GM23248 (cell line): ENCODE results near the gene ZNF599.

ENCODE experiments used
- EZH2 ChIP-seq: fragments of 200-600 bp; sonication (generic); IDR thresholded peaks from 2 replicates; pipeline ENCODE4 v1.6.1; 2018; ENCODE audit warnings: antibody characterized with exemption, mild to moderate bottlenecking; ENCODE audit not compliant: insufficient read depth, poor library complexity, severe bottlenecking
- EZH2phosphoT487 ChIP-seq: fragments of 200-600 bp; sonication (generic); IDR thresholded peaks from 2 replicates; pipeline ENCODE4 v1.6.1; 2018; ENCODE audit warnings: antibody characterized with exemption, moderate library complexity, mild to moderate bottlenecking, low read depth; ENCODE audit not compliant: insufficient read depth

DNA sequence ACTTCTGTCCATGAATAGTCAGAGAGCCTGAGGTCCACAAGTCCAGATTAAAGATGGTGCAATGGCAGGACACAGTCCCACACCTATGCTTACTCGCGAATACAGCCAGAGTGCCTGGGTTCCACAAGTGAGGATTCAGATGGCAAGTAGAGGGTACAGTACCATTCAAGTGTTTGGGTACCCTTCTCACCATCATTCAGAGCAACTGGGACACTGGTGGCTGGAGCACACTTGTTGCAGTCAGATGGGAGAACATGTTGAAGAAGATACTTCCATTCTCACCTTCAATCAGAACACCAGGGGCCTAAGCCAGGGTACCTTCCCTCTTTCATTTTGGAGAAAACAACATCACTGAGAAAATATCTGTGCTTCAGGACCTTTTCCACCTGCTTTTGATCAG lies 43.7 kb upstream of the ZNF599 start:
- TF ChIP-seq EZH2 (no peak), EZH2phosphoT487 (no peak)
